Mesenchymal stem cell (in vitro differentiated cells and primary cell): ENCODE measurements around the gene RAB40C.
A peak's percentile ranks its signal among the peaks of the same experiment; 100 is the strongest.

Experiments
- DNase-seq: peaks from one replicate; pipeline ENCODE4 v3.0.0-alpha.2; 2013
- H2AFZ ChIP-seq: one replicate; pipeline ENCODE4 v1.6.1; 2013; ENCODE audit warnings: low read depth, mild to moderate bottlenecking, control low read depth, inconsistent platforms, low read length, moderate library complexity
- H2AK5ac ChIP-seq: 2 replicates; pipeline ENCODE4 v1.6.1; 2013; ENCODE audit warnings: low read length, moderate library complexity, mild to moderate bottlenecking, inconsistent platforms; ENCODE audit not compliant: severe bottlenecking
- H2BK120ac ChIP-seq: one replicate; pipeline ENCODE4 v1.6.1; 2013; ENCODE audit warnings: low read depth, mild to moderate bottlenecking, inconsistent platforms, low read length, moderate library complexity
- H2BK12ac ChIP-seq, 2 experiments: one replicate each; pipeline ENCODE4 v1.6.1; 2013; ENCODE audit warnings: inconsistent platforms in 2 of 2, low read length in 2 of 2, mild to moderate bottlenecking in 2 of 2, moderate library complexity in 2 of 2, control low read depth in 1 of 2
- H2BK15ac ChIP-seq: one replicate; pipeline ENCODE4 v1.6.1; 2013; ENCODE audit warnings: mild to moderate bottlenecking, low read depth, inconsistent platforms; ENCODE audit not compliant: poor library complexity, severe bottlenecking
- H2BK5ac ChIP-seq: 2 replicates; pipeline ENCODE4 v1.6.1; 2013; ENCODE audit warnings: low read depth, mild to moderate bottlenecking, low read length, control low read depth, inconsistent platforms; ENCODE audit not compliant: poor library complexity, severe bottlenecking
- H3K14ac ChIP-seq, 2 experiments: one replicate each; pipeline ENCODE4 v1.6.1; 2013; ENCODE audit warnings: inconsistent platforms in 2 of 2, low read length in 2 of 2, control low read depth in 1 of 2, mild to moderate bottlenecking in 1 of 2, moderate library complexity in 1 of 2
- H3K18ac ChIP-seq, 2 experiments: one replicate each; pipeline ENCODE4 v1.6.1; 2013; ENCODE audit warnings: inconsistent platforms in 2 of 2, low read length in 2 of 2, control low read depth in 1 of 2, low read depth in 1 of 2, mild to moderate bottlenecking in 1 of 2
- H3K23ac ChIP-seq, 2 experiments: one replicate each; pipeline ENCODE4 v1.6.1; 2013; ENCODE audit warnings: inconsistent platforms in 2 of 2, low read length in 2 of 2, mild to moderate bottlenecking in 2 of 2, moderate library complexity in 2 of 2, control low read depth in 1 of 2
- H3K27ac ChIP-seq: 2 replicates; pipeline ENCODE4 v1.5.1; 2013; ENCODE audit warnings: mild to moderate bottlenecking, moderate library complexity, low read length, control low read depth, inconsistent platforms; ENCODE audit not compliant: poor library complexity, severe bottlenecking
- H3K27me3 ChIP-seq, 2 experiments: 2 replicates each; pipeline versions ENCODE4 v1.6.1 to v1.7.0; 2013; ENCODE audit warnings: low read length in 2 of 2, mild to moderate bottlenecking in 2 of 2, moderate library complexity in 2 of 2, control low read depth in 1 of 2, inconsistent platforms in 1 of 2; ENCODE audit not compliant: control insufficient read depth in 1 of 2, insufficient read depth in 1 of 2
- H3K36me3 ChIP-seq, 2 experiments: 2 replicates each; pipeline versions ENCODE4 v1.6.1 to v1.7.0; 2013; ENCODE audit warnings: low read length in 2 of 2, control low read depth in 1 of 2, inconsistent platforms in 1 of 2, low read depth in 1 of 2, mild to moderate bottlenecking in 1 of 2; ENCODE audit not compliant: insufficient read depth in 2 of 2, control insufficient read depth in 1 of 2
- H3K4ac ChIP-seq, 2 experiments: one replicate each; pipeline ENCODE4 v1.6.1; 2013; ENCODE audit warnings: inconsistent platforms in 2 of 2, low read length in 2 of 2, mild to moderate bottlenecking in 2 of 2, moderate library complexity in 2 of 2, control low read depth in 1 of 2, low read depth in 1 of 2
- H3K4me1 ChIP-seq: 2 replicates; pipeline ENCODE4 v1.6.1; 2013; ENCODE audit warnings: low read depth, low read length, control low read depth; ENCODE audit not compliant: control insufficient read depth, insufficient read depth
- H3K4me2 ChIP-seq: 2 replicates; pipeline ENCODE4 v1.6.1; 2013; ENCODE audit warnings: low read length, mild to moderate bottlenecking, inconsistent platforms; ENCODE audit not compliant: poor library complexity, severe bottlenecking
- H3K4me3 ChIP-seq, 2 experiments: 2 replicates each; pipeline versions ENCODE4 v1.5.1 to v1.7.0; 2013; ENCODE audit warnings: low read length in 2 of 2, mild to moderate bottlenecking in 2 of 2, control low read depth in 1 of 2, low read depth in 1 of 2; ENCODE audit not compliant: insufficient read depth in 1 of 2
- H3K79me1 ChIP-seq: replicated peaks from 2 replicates; pipeline ENCODE4 v1.6.1; 2013; ENCODE audit warnings: mild to moderate bottlenecking, control low read depth, low read length, inconsistent platforms; ENCODE audit not compliant: poor library complexity, severe bottlenecking
- H3K9ac ChIP-seq: 2 replicates; pipeline ENCODE4 v1.7.0; 2013; ENCODE audit warnings: mild to moderate bottlenecking, low read length, moderate library complexity
- H3K9me3 ChIP-seq: 2 replicates; pipeline ENCODE4 v1.7.0; 2013; ENCODE audit warnings: mild to moderate bottlenecking, low read length; ENCODE audit not compliant: control insufficient read depth
- H4K8ac ChIP-seq: one replicate; pipeline ENCODE4 v1.6.1; 2013; ENCODE audit warnings: inconsistent platforms, mild to moderate bottlenecking, low read length, moderate library complexity
- H4K91ac ChIP-seq: one replicate; pipeline ENCODE4 v1.6.1; 2013; ENCODE audit warnings: mild to moderate bottlenecking, low read length, inconsistent platforms
- WGBS: methylation state at CpG from one replicate; pipeline ENCODE4 v1.1.7; 2013; ENCODE audit warnings: mixed read lengths; 5-methylcytosine and 5-hydroxymethylcytosine counted together

RAB40C gene

GRCh38 chr16:569445-570254 lies 20.2 kb upstream of the RAB40C start, which contains the start of gene PIGQ:
Gene PIGQ (plus strand): TSS chr16:569968. CDS start chr16:574075, 4,107 bp downstream.
- Histone ChIP-seq H3K79me1 (peaks cover 21% of the 10 kb centered on the region), H3K23ac (peak within 1 kb of the TSS in 1 of 2 experiments; percentile 20), H2BK120ac (peak within 1 kb of the TSS; percentile 58), H3K4ac (peak within 1 kb of the TSS; percentile 51 to 62), H2BK5ac (peak within 1 kb of the TSS; percentile 92), H3K18ac (peak within 1 kb of the TSS; percentile 77 to 85), H3K36me3 (peaks cover 7 to 27% of the 10 kb centered on the region in 2 experiments), H3K27me3 (no peaks in the 10 kb centered on the region), H3K9me3 (no peaks in the 10 kb centered on the region), H3K4me2 (peak within 1 kb of the TSS; percentile 94), H3K4me1 (peaks cover 65% of the 10 kb centered on the region), H2AK5ac (no peak within 1 kb of the TSS), H4K8ac (peak within 1 kb of the TSS; percentile 96), H4K91ac (peak within 1 kb of the TSS; percentile 90), H2AFZ (peak within 1 kb of the TSS; percentile 62), H3K14ac (peak within 1 kb of the TSS in 1 of 2 experiments; percentile 55), H2BK12ac (no peak within 1 kb of the TSS), H3K27ac (peak within 1 kb of the TSS; percentile 16), H3K4me3 (peak within 1 kb of the TSS; percentile 88 to 90), H2BK15ac (peak within 1 kb of the TSS; percentile 91), H3K9ac (peak within 1 kb of the TSS; percentile 88)
- DNase-seq: peak; percentile 79
- 4% methylated on average over 54 of the region's 87 CpGs for WGBS

DNA sequence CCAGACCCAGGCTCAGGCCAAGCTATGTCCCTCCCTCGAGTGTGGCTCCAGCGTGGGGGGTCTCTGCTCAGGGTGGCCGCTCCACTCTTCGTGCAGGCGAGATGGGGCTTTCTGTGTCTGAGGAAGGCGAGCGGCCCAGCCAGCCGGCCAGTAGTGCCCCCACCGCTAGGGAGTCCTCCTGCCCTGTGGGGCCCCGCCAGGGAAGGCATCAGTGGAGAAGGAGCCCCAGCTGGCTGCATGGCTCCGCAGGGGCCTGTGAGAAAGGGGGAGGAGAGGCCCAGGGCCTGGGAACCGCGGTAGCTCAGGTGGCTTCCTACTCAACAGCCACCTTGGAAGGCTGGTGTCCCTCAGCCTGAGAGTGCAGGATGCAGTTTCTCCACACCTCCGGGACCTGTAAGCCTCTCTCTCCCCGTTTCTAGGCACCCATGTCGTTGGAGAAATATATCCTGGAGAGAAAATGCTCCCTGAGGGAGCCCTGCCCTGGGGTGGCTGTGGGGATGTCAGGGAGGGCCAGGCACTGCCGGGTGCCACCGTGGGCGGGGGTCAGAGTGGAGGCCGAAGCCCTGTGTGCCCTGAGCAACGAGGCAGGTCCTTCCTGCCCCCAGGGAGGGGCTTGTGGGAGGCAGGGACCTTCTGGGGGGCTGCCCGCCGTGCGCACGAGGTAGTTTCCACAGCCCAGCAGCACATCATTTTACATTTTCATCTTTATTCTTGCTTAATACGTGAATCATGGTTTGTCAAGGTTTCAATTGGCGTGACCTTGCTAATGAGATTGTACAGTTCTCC lies 16.8 kb upstream of the RAB40C start:
- no peak for DNase-seq
- Histone ChIP-seq H3K4me1 (peaks cover 48% of the 10 kb centered on the region), H3K27ac (no peak overlapping the region), H2BK12ac (no peak overlapping the region), H3K79me1 (peaks cover 37% of the 10 kb centered on the region), H2AK5ac (no peak overlapping the region), H3K18ac (no peak overlapping the region), H2BK5ac (no peak overlapping the region), H2BK120ac (no peak overlapping the region), H4K91ac (no peak overlapping the region), H3K4me3 (no peak overlapping the region), H3K4me2 (no peak overlapping the region), H3K9ac (no peak overlapping the region), H3K14ac (no peak overlapping the region), H2AFZ (no peak overlapping the region), H3K27me3 (no peaks in the 10 kb centered on the region), H3K9me3 (no peaks in the 10 kb centered on the region), H3K36me3 (peaks cover 21 to 55% of the 10 kb centered on the region in 2 experiments), H2BK15ac (no peak overlapping the region), H3K4ac (no peak overlapping the region), H4K8ac (no peak overlapping the region), H3K23ac (no peak overlapping the region)
- WGBS: 95% methylated on average over 26 of the region's 27 CpGs

DNA sequence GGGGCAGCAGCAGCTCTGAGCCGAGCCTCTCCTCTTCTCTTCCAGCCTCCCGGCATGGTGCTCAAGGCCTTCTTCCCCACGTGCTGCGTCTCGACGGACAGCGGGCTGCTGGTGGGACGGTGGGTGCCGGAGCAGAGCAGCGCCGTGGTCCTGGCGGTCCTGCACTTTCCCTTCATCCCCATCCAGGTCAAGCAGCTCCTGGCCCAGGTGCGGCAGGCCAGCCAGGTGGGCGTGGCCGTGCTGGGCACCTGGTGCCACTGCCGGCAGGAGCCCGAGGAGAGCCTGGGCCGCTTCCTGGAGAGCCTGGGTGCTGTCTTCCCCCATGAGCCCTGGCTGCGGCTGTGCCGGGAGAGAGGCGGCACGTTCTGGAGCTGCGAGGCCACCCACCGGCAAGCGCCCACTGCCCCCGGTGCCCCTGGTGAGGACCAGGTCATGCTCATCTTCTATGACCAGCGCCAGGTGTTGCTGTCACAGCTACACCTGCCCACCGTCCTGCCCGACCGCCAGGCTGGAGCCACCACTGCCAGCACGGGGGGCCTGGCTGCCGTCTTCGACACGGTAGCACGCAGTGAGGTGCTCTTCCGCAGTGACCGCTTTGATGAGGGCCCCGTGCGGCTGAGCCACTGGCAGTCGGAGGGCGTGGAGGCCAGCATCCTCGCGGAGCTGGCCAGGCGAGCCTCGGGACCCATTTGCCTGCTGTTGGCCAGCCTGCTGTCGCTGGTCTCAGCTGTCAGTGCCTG lies 15.7 kb upstream of the RAB40C start:
- H2BK5ac ChIP-seq: no peak overlapping the region
- no peak overlapping the region for H2AK5ac ChIP-seq
- no peak overlapping the region for H2BK120ac ChIP-seq
- H3K4me1 ChIP-seq: peaks cover 39% of the 10 kb centered on the region
- no peak for DNase-seq
- peaks cover 38% of the 10 kb centered on the region for H3K79me1 ChIP-seq
- H2AFZ ChIP-seq: no peak overlapping the region
- no peak overlapping the region for H3K4me2 ChIP-seq
- H3K4me3 ChIP-seq: no peak overlapping the region
- H4K91ac ChIP-seq: no peak overlapping the region
- no peak overlapping the region for H2BK15ac ChIP-seq
- H3K23ac ChIP-seq: no peak overlapping the region
- H3K9me3 ChIP-seq: no peaks in the 10 kb centered on the region
- no peak overlapping the region for H4K8ac ChIP-seq
- H2BK12ac ChIP-seq: no peak overlapping the region
- no peak overlapping the region for H3K18ac ChIP-seq
- no peak overlapping the region for H3K4ac ChIP-seq
- no peak overlapping the region for H3K27ac ChIP-seq
- H3K36me3 ChIP-seq: peaks cover 21 to 62% of the 10 kb centered on the region in 2 experiments
- WGBS: 98% methylated on average over 46 of the region's 46 CpGs
- no peak overlapping the region for H3K14ac ChIP-seq
- H3K9ac ChIP-seq: no peak overlapping the region
- H3K27me3 ChIP-seq: no peaks in the 10 kb centered on the region
